Right cardiac atrium (tissue), 5 donors: ENCODE data around the gene WTAP. TPM values are rescaled to one million over a fixed set of nuclear protein-coding genes. Genes with fewer than 3 reads are reported as not detected.
A peak's percentile ranks its signal among the peaks of the same experiment; 100 is the strongest.
"Not testable (repeated sequence)": the region's sequence is repeated elsewhere in the genome, so short reads cannot be mapped to it uniquely, and the experiment has no call there.

ENCODE experiments used
- ATAC-seq, 2 donors: fragments of 200-7000 bp; cut with Tn5 transposase; one replicate each; pipeline versions ENCODE4 v1.8.0 to v1.9.1; 2020; ENCODE audit warnings: moderate library complexity in 2 of 2, mild to moderate bottlenecking in 1 of 2
- DNase-seq, 3 donors: peaks; one replicate each; pipeline ENCODE4 v3.0.0-alpha.2; 2020
- H3K27ac ChIP-seq: one replicate; pipeline ENCODE4 v1.5.1; 2013; ENCODE audit warnings: mild to moderate bottlenecking, low read length, control low read depth, moderate library complexity
- H3K27me3 ChIP-seq: one replicate; pipeline ENCODE4 v1.6.1; 2013; ENCODE audit not compliant: control insufficient read depth, insufficient read depth
- H3K4me1 ChIP-seq: one replicate; pipeline ENCODE4 v1.6.1; 2013; ENCODE audit warnings: low read length; ENCODE audit not compliant: control insufficient read depth, insufficient read depth
- H3K4me3 ChIP-seq: one replicate; pipeline ENCODE4 v1.5.1; 2013; ENCODE audit warnings: low read length, control low read depth
- H3K9me3 ChIP-seq: one replicate; pipeline ENCODE4 v1.6.1; 2013; ENCODE audit warnings: low read length; ENCODE audit not compliant: control insufficient read depth
- WGBS: extraction: QIAGEN DNeasy Blood & Tissue Kit; methylation state at CpG from one replicate; pipeline ENCODE4 v1.1.7; 2013; 5-methylcytosine and 5-hydroxymethylcytosine counted together
- intact Hi-C, 4 donors: fragments of 100-400 bp; cut with DNase I; formaldehyde crosslinking; loops; one replicate each; pipeline versions ENCODE4 v1.11.0 to v1.14.0; 2022 to 2023
- polyA plus RNA-seq: library from polyadenylated mRNA; stranded (reverse); fragments of 200-250 nt; gene quantifications from one replicate; pipeline ENCODE4 v1.2.3, GENCODE V29; 2013
- total RNA-seq, 4 donors: library from RNA; stranded (reverse); fragmentation: NEBNext Ultra II Directional; extraction: Animal tissue kit (Norgen Biotek cat#: 25700); gene quantifications; one replicate each; pipeline ENCODE4 v1.2.1, GENCODE V29; 2021
- donor health status: healthy with polysubstance abuse.
- donor health status: DM: no; HTN: yes; CAD: no.
- donor health status: DM: no; HTN: no; CAD: no.
- donor health status: DM: no; HTN: yes; CAD: no; lungs with severe emphysema.
- donor health status: DM: yes; HTN: yes; CAD: no.

The WTAP gene
- total and polyA plus RNA-seq, 5 donors, result 46.1 to 61.0 (median 56.1) TPM

- intact Hi-C loops, result no loop called here
- Histone ChIP-seq H3K4me1 (peaks cover 8% of the 10 kb centered on the region), H3K4me3 (peak within 1 kb of the TSS; percentile 87), H3K27me3 (no peaks in the 10 kb centered on the region), H3K27ac (peak within 1 kb of the TSS; percentile 97), H3K9me3 (no peaks in the 10 kb centered on the region)
- peak; percentile 96 for ATAC-seq
- under 1% methylated on average over 56 of the region's 56 CpGs for WGBS
- peak; percentile 96 to 97 (median 97) for DNase-seq
These were observed 63.0 kb downstream of the WTAP start, which contains the start of gene MRPL18 for GRCh38 chr6:159790149-159790955. TSS of gene MRPL18 (plus strand) at chr6:159790467. CDS start at chr6:159790588, 121 bp downstream.

GRCh38 chr6:159790956-159791598, 63.8 kb downstream of the WTAP start:
- peaks cover 8% of the 10 kb centered on the region for H3K4me1 ChIP-seq
- DNase-seq, result peak in 1 of 3 donors; percentile 58
- no peaks in the 10 kb centered on the region for H3K27me3 ChIP-seq
- intact Hi-C loops, result no loop called here
- peak overlapping the region; percentile 83 for H3K4me3 ChIP-seq
- peak overlapping the region; percentile 77 for H3K27ac ChIP-seq
- H3K9me3 ChIP-seq, result no peaks in the 10 kb centered on the region
- ATAC-seq, result no peak
- WGBS, result 16% methylated on average over 18 of the region's 18 CpGs

- H3K27me3 ChIP-seq, ATAC-seq, H3K4me1 ChIP-seq, H3K4me3 ChIP-seq, H3K9me3 ChIP-seq, DNase-seq, H3K27ac ChIP-seq, intact Hi-C loops: not testable (repeated sequence)
- 72% methylated on average over 8 of the region's 8 CpGs for WGBS
These were observed 67.7 kb downstream of the WTAP start for GRCh38 chr6:159794976-159795375.

- no peaks in the 10 kb centered on the region for H3K27me3 ChIP-seq
- intact Hi-C loops, result no loop called here
- ATAC-seq (no peak), DNase-seq (no peak)
- no peaks in the 10 kb centered on the region for H3K4me1 ChIP-seq
- H3K4me3 ChIP-seq, result no peak overlapping the region
- 41% methylated on average over 1 of the region's 1 CpG for WGBS
- no peak overlapping the region for H3K27ac ChIP-seq
- no peaks in the 10 kb centered on the region for H3K9me3 ChIP-seq
These were observed 70.2 kb downstream of the WTAP start for GRCh38 chr6:159797554-159797953.

- WGBS, result 85% methylated on average over 50 of the region's 50 CpGs
- Histone ChIP-seq H3K9me3 (no peaks in the 10 kb centered on the region), H3K4me1 (no peaks in the 10 kb centered on the region), H3K4me3 (no peak within 1 kb of the TSS), H3K27ac (no peak within 1 kb of the TSS), H3K27me3 (no peaks in the 10 kb centered on the region)
- DNase-seq, result no peak
- ATAC-seq, result peak in 1 of 2 donors; percentile 19
- intact Hi-C loops, result no loop called here
These were observed 73.0 kb downstream of the WTAP start, which contains the start of gene PNLDC1 for GRCh38 chr6:159800141-159800865. TSS of gene PNLDC1 (plus strand) at chr6:159800276. CDS start at chr6:159800308, 32 bp downstream.

- ATAC-seq, result no peak
- WGBS, result 90% methylated on average over 8 of the region's 8 CpGs
These were observed 74.6 kb downstream of the WTAP start for GRCh38 chr6:159801935-159802334.

GRCh38 chr6:159804504-159804903, 77.2 kb downstream of the WTAP start:
- ATAC-seq (no peak), DNase-seq (no peak)
- H3K27ac ChIP-seq, result no peak overlapping the region
- WGBS, result 92% methylated on average over 10 of the region's 10 CpGs
- H3K9me3 ChIP-seq, result no peaks in the 10 kb centered on the region
- H3K4me3 ChIP-seq, result no peak overlapping the region
- intact Hi-C loops, result no loop called here
- H3K4me1 ChIP-seq, result no peaks in the 10 kb centered on the region
- no peaks in the 10 kb centered on the region for H3K27me3 ChIP-seq

More at GRCh38 chr6:159801935-159802334, 74.6 kb downstream of the WTAP start:
- no peak overlapping the region for H3K4me3 ChIP-seq
- H3K27ac ChIP-seq, result no peak overlapping the region
- no peaks in the 10 kb centered on the region for H3K4me1 ChIP-seq
- no peaks in the 10 kb centered on the region for H3K27me3 ChIP-seq
- H3K9me3 ChIP-seq, result no peaks in the 10 kb centered on the region
- intact Hi-C loops, result no loop called here
- DNase-seq, result no peak

GRCh38 chr6:159805440-159806020, 78.2 kb downstream of the WTAP start:
- Histone ChIP-seq H3K27me3 (no peaks in the 10 kb centered on the region), H3K27ac (no peak overlapping the region), H3K4me1 (no peaks in the 10 kb centered on the region), H3K9me3 (no peaks in the 10 kb centered on the region), H3K4me3 (no peak overlapping the region)
- WGBS, result 84% methylated on average over 6 of the region's 6 CpGs
- intact Hi-C loops, result no loop called here
- ATAC-seq, result no peak
- no peak for DNase-seq
